ENCODE measurements around the gene TUT1.

The TUT1 gene

DNA sequence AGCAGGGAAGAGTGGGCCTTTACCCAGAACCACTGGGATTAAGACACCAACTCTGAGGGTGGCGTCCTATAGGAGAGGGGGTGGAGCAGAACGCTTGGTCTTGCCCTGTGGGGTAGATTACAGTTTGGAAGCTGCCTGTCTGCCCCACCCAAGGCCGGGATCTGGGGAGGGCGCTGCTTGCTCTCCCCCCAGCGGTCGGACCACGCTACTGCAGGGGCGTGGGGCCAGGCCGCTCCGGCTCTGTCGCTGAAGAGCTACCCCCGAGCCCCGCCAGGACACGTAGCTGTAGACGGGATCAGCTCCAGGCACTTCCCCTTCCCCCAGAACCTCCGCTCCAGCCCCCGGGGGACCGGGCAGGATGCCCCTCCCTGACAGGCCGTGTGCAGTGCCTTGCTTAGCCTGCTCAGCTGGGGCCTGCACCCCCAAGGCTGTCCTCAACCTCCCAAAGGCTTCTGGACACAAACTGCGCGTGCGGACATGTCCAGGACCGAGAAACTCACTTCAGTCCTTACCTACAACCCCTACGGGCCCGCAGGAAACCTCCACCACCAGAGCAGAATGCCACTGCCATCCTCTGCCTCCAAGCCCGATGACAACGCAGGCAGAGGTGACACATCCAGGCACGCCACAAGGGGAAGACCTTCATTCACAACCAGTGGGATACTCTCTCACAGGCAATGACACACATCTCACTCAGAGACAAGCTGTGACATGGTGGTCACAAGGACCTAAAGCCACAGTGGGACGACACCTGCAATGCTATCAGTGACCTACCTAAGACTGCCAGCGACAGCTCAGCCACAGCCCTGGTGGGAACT, 48.4 kb downstream of the TUT1 start:
- H3K36me3 ChIP-seq = no peaks in the 10 kb centered on the region
- peaks cover 47% of the 10 kb centered on the region for H4K20me1 ChIP-seq
- TF ChIP-seq Cebpa-rat (IDR thresholded peaks at IDR 0.05) = no peak
- no peak overlapping the region for H3K27ac ChIP-seq
- H3K9ac ChIP-seq = no peak overlapping the region
- H3K4me3 ChIP-seq = no peak overlapping the region
- peak overlapping the region; percentile 66 for H3K4me2 ChIP-seq
- peaks cover 56% of the 10 kb centered on the region for H3K27me3 ChIP-seq
- peaks cover 58% of the 10 kb centered on the region for H3K4me1 ChIP-seq
- H3K9me3 ChIP-seq = no peaks in the 10 kb centered on the region

- peaks cover 48% of the 10 kb centered on the region for H3K27me3 ChIP-seq
- H3K9me3 ChIP-seq = no peaks in the 10 kb centered on the region
- H3K27ac ChIP-seq = no peak overlapping the region
- H3K9ac ChIP-seq = no peak overlapping the region
- H3K4me3 ChIP-seq = no peak overlapping the region
- H3K4me1 ChIP-seq = peaks cover 58% of the 10 kb centered on the region
- TF ChIP-seq Cebpa-rat (IDR thresholded peaks at IDR 0.05) = no peak
- H3K36me3 ChIP-seq = no peaks in the 10 kb centered on the region
- peak overlapping the region; percentile 66 for H3K4me2 ChIP-seq
- H4K20me1 ChIP-seq = peaks cover 40% of the 10 kb centered on the region
These were observed 49.1 kb downstream of the TUT1 start for GRCh38 chr11:62542111-62542745.

- H3K4me1 ChIP-seq = peaks cover 53% of the 10 kb centered on the region
- no peak overlapping the region; the same call in 1 of the 2 replicates for H3K4me2 ChIP-seq
- H3K4me3 ChIP-seq = no peak overlapping the region
- no peak for TF ChIP-seq Cebpa-rat (IDR thresholded peaks at IDR 0.05)
- H3K36me3 ChIP-seq = no peaks in the 10 kb centered on the region
- H3K9ac ChIP-seq = no peak overlapping the region
- peaks cover 37% of the 10 kb centered on the region for H3K27me3 ChIP-seq
- peaks cover 31% of the 10 kb centered on the region for H4K20me1 ChIP-seq
- H3K27ac ChIP-seq = no peak overlapping the region
- H3K9me3 ChIP-seq = no peaks in the 10 kb centered on the region
These were observed 50.3 kb downstream of the TUT1 start for GRCh38 chr11:62540804-62541701.

GRCh38 chr11:62539238-62539925, 51.9 kb downstream of the TUT1 start:
- Histone ChIP-seq H3K9ac (no peak overlapping the region), H3K27ac (no peak overlapping the region), H3K9me3 (no peaks in the 10 kb centered on the region), H3K4me3 (no peak overlapping the region), H3K36me3 (no peaks in the 10 kb centered on the region), H3K4me1 (peaks cover 41% of the 10 kb centered on the region), H3K4me2 (peak overlapping the region; percentile 17), H4K20me1 (peaks cover 14% of the 10 kb centered on the region; the same call in 1 of the 2 replicates), H3K27me3 (peaks cover 20% of the 10 kb centered on the region)
- no peak for TF ChIP-seq Cebpa-rat (IDR thresholded peaks at IDR 0.05)

DNA sequence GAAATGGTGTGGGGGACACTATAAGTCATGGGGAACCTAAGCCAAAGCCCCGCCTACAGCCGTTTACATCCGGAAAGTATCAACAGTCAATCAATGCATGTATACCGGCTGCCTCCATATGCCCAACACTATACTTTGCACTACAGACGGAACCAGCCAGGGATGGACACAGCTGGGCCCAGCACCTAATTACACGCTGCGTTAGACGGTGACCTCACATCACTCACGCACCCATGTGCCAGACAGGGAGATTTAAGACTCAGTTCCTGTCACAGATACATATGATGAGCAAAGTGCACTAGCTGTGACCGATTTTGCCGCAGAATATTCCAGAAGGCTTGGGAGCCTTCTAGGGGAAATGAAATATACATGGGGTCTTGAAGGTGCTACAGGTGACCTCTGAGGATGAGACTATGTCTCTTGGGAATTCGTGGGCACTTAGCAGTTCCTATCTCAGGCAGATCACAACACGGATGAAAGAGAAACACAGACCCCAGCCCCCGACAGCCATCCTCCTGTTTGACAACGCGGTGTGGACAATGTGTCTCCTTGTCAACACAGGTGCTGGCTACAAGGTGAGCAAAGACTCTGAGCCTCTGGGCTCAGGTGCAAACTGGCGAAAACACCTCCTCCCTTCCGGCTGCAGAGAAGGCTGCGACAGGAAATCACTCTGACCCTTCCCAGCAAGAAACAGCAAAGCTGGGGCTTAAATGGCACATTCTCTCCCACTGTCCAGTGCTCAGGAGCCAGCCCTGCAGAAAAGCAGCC, 52.7 kb downstream of the TUT1 start:
- Histone ChIP-seq H3K9ac (no peak overlapping the region), H3K27ac (no peak overlapping the region), H3K27me3 (peaks cover 13% of the 10 kb centered on the region), H3K4me3 (no peak overlapping the region), H3K4me2 (peak overlapping the region; percentile 17), H3K4me1 (peaks cover 42% of the 10 kb centered on the region), H4K20me1 (peaks cover 7% of the 10 kb centered on the region; the same call in 1 of the 2 replicates), H3K36me3 (no peaks in the 10 kb centered on the region), H3K9me3 (no peaks in the 10 kb centered on the region)
- TF ChIP-seq Cebpa-rat (IDR thresholded peaks at IDR 0.05) = no peak

DNA sequence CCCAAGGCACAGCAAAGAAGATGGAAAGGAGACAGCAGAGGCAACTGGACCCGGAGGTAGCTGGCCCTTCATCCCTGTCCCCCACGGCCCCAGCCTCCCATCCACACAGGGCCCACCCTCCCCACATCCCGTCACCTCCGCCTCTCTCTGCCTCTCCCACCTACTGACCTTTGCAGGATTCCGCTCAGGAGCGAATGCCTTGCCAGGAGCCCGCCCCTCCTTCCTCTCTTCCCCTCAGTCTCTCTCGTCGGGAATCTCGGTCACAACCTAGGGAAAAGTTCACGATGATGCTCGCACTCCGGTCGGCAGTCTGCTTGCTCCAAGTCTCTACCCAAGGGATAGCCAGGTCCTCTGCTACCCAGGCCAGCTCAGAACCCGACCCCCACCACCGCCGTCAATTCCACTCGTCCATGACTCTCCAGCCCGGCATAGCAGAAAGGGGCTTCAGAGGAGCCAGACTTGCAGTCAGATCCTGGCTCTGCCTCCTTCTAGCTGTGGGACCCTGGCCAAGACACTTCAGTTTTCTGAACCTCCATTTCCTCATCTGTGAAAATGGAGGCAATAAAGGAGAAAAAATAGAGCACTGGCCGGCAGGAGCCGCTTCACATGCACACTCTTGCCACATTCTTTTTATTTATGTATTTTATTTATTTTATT, 54.9 kb downstream of the TUT1 start:
- H3K9me3 ChIP-seq = no peaks in the 10 kb centered on the region
- no peak overlapping the region for H3K27ac ChIP-seq
- TF ChIP-seq Cebpa-rat (IDR thresholded peaks at IDR 0.05) = no peak
- no peak overlapping the region for H3K9ac ChIP-seq
- H3K36me3 ChIP-seq = no peaks in the 10 kb centered on the region
- peaks cover 29% of the 10 kb centered on the region for H3K4me1 ChIP-seq
- H3K4me2 ChIP-seq = no peak overlapping the region
- no peaks in the 10 kb centered on the region for H3K27me3 ChIP-seq
- no peaks in the 10 kb centered on the region for H4K20me1 ChIP-seq
- H3K4me3 ChIP-seq = no peak overlapping the region

DNA sequence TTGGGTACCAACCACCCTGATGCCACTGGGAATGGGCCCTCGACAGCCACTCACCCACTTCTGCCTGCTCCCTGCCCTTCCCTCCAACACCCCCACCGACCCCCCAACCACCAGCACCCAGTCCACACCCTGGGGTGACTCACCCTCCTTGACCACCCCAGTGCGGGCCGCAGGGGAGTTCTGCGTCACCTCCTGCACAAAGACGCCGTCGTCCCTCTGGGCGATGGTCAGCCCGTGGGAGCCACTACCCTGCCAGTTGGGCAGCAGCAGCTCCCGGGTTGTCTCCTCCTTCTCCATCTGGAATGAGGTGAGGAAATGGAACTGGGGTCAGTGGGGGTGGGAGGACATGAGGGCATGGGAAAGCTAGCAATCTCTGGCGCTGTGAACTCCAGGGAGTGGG, 55.5 kb downstream of the TUT1 start:
- Histone ChIP-seq H3K27ac (no peak overlapping the region), H4K20me1 (no peaks in the 10 kb centered on the region), H3K27me3 (no peaks in the 10 kb centered on the region), H3K9ac (no peak overlapping the region), H3K4me1 (peaks cover 23% of the 10 kb centered on the region), H3K4me3 (no peak overlapping the region), H3K4me2 (no peak overlapping the region), H3K36me3 (no peaks in the 10 kb centered on the region), H3K9me3 (no peaks in the 10 kb centered on the region)
- no peak for TF ChIP-seq Cebpa-rat (IDR thresholded peaks at IDR 0.05)

- no peak overlapping the region for H3K4me3 ChIP-seq
- H3K27ac ChIP-seq = no peak overlapping the region
- H3K4me1 ChIP-seq = peaks cover 22% of the 10 kb centered on the region
- no peaks in the 10 kb centered on the region for H4K20me1 ChIP-seq
- H3K4me2 ChIP-seq = no peak overlapping the region
- no peak for TF ChIP-seq Cebpa-rat (IDR thresholded peaks at IDR 0.05)
- no peaks in the 10 kb centered on the region for H3K36me3 ChIP-seq
- no peaks in the 10 kb centered on the region for H3K27me3 ChIP-seq
- H3K9ac ChIP-seq = no peak overlapping the region
- H3K9me3 ChIP-seq = no peaks in the 10 kb centered on the region
These were observed 56.4 kb downstream of the TUT1 start for GRCh38 chr11:62534779-62535545.

Measured in BLaER1 (cell line).